Heart right ventricle (tissue), 16 donors: ENCODE data around the gene PCDHA7. TPM values are rescaled to one million over a fixed set of nuclear protein-coding genes. Genes with fewer than 3 reads are reported as not detected.
"Not testable (repeated sequence)": the region's sequence is repeated elsewhere in the genome, so short reads cannot be mapped to it uniquely, and the experiment has no call there.

Experiments used
- ATAC-seq, 8 donors: fragments of 200-7000 bp; cut with Tn5 transposase; one replicate each; pipeline ENCODE4 v1.9.1; 2020; ENCODE audit warnings: mild to moderate bottlenecking in 8 of 8, moderate library complexity in 8 of 8, moderate number of reproducible peaks in 1 of 8
- DNase-seq, 2 donors: peaks; one replicate each; pipeline ENCODE4 v3.0.0-alpha.2; 2020
- H3K27ac ChIP-seq, 10 donors: fragments of 200-600 bp; sonication (generic) in 2 of 10; one replicate each; pipeline versions ENCODE4 v1.5.0 to v1.8.0; 2020 to 2022; ENCODE audit warnings: mild to moderate bottlenecking in 3 of 10
- H3K27me3 ChIP-seq, 7 donors: fragments of 200-600 bp; one replicate each; pipeline ENCODE4 v1.8.0; 2021 to 2022; ENCODE audit warnings: mild to moderate bottlenecking in 2 of 7
- H3K36me3 ChIP-seq, 9 donors: fragments of 200-600 bp; sonication (generic) in 1 of 9; one replicate each; pipeline versions ENCODE4 v1.5.0 to v1.8.0; 2020 to 2022; ENCODE audit warnings: mild to moderate bottlenecking in 2 of 9
- H3K4me1 ChIP-seq, 9 donors: fragments of 200-600 bp; sonication (generic) in 1 of 9; one replicate each; pipeline versions ENCODE4 v1.5.0 to v1.8.0; 2020 to 2022; ENCODE audit warnings: mild to moderate bottlenecking in 4 of 9
- H3K4me3 ChIP-seq, 10 donors: fragments of 200-600 bp; sonication (generic) in 2 of 10; one replicate each; pipeline versions ENCODE4 v1.5.0 to v1.8.0; 2020 to 2022; ENCODE audit warnings: mild to moderate bottlenecking in 7 of 10, moderate library complexity in 2 of 10
- H3K9me3 ChIP-seq, 11 donors: fragments of 200-600 bp in 10 of 11; sonication (generic) in 2 of 11; one replicate each; pipeline versions ENCODE4 v1.5.0 to v1.8.0; 2013 to 2022; ENCODE audit warnings: mild to moderate bottlenecking in 2 of 11, control low read depth in 1 of 11, moderate library complexity in 1 of 11
- WGBS, 2 donors: extraction: QIAGEN DNeasy Blood & Tissue Kit; methylation state at CpG; one replicate each; pipeline ENCODE4 v1.1.7; 2013; ENCODE audit warnings: inconsistent platforms in 1 of 2; 5-methylcytosine and 5-hydroxymethylcytosine counted together
- intact Hi-C, 10 donors: fragments of 100-400 bp; cut with DNase I; formaldehyde crosslinking; loops; one replicate each; pipeline versions ENCODE4 v1.11.1 to v1.14.2; 2022
- polyA plus RNA-seq, 2 donors: library from polyadenylated mRNA; stranded (reverse); fragments of 200-250 nt; gene quantifications; one replicate each; pipeline ENCODE4 v1.2.3, GENCODE V29; 2013
- total RNA-seq, 10 donors: library from RNA; stranded (reverse); fragmentation: NEBNext Ultra II Directional in 3 of 10; extraction: Animal tissue kit (Norgen Biotek cat#: 25700) in 3 of 10; gene quantifications; one replicate each; pipeline versions ENCODE4 v1.2.1 to v1.2.4, GENCODE V29; 2021 to 2023
- TF ChIP-seq, protein P1 (sequence below), 9 donors: fragments of 200-600 bp; sonication (generic) in 2 of 9; IDR thresholded peaks; one replicate each; pipeline versions ENCODE4 v1.5.0 to v1.8.0; 2021 to 2022; ENCODE audit warnings: antibody characterized with exemption in 9 of 9, mild to moderate bottlenecking in 5 of 9, moderate library complexity in 1 of 9
- donor health status: Arrhythmogenic right ventricular cardiomyopathy.
- donor health status: ischemic (EF 13 %, LVEDD 7.1; RV severe dilation, severe dysfunction).
- donor health status: healthy with polysubstance abuse.
- donor health status: DM: no; HTN: yes; CAD: no.
- donor health status: DM: no; HTN: no; CAD: no.
- donor health status: ischemic (EF 25% LVEDD 6.9; RV normal size, moderate dysfunction).
- donor health status: ischemic (EF 25% LVEDD 5.7; RV mildly dilated, moderate dysfunction).
- donor health status: healthy.
- donor health status: DM: yes; HTN: yes; CAD: no.
- donor health status: Ischemic cardiomyopathy.
- donor health status: ischemic (EF 35%, LVEDD 5.7; RV mildly dilated, moderate dysfunction).
- donor health status: nonischemic (EF 11% LVEDD 7.7; RV severe dilation, severe dysfunction).
- donor health status: DM: yes; HTN: yes; CAD: no.
- donor health status: PGD.
- donor health status: ischemic (EF 29% LVEDD 5.4; RV normal size, mild dysfunction).
- donor health status: nonischemic (EF 23%, LVEDD 6.1; RV moderate dilation, normal function).

PCDHA7 gene
- total and polyA plus RNA-seq, 12 donors = 0.01 to 0.15 (median 0.09) TPM; not detected in 8

DNA sequence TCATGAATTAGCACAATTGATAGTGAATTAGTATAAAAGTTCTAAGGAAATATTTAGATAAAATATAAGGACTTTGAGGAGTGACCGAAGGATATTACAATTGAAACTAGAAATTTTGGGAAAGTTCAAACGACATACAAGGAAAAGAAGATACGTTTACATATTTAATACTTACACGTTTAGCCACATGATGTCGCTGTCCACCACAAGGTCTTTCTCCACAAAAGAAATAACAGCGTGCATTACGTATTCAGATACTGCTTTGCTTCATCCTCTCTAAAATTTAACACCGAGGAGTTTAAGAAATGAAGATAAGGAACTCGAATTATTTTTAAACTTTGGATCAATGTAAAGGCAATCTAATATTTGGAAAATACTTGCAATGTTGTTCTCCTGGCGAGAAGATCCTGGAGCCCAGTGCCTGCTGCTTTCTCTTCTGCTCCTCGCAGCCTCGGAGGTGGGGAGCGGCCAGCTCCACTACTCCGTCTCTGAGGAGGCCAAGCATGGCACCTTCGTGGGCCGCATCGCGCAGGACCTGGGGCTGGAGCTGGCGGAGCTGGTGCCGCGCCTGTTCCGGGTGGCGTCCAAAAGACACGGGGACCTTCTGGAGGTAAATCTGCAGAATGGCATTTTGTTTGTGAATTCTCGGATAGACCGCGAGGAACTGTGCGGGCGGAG lies 33.1 kb upstream of the PCDHA7 start, which contains the start of gene PCDHA3:
PCDHA3 (plus strand) TSS at position 242 of the 678 bp plus-strand sequence.
- Histone ChIP-seq H3K27ac (no peak within 1 kb of the TSS), H3K9me3 (peaks cover 0 to 70% (median 23%) of the 10 kb centered on the region in 11 donors), H3K27me3 (peaks cover 0 to 75% (median 29%) of the 10 kb centered on the region in 7 donors), H3K4me1 (no peaks in the 10 kb centered on the region), H3K36me3 (no peaks in the 10 kb centered on the region), H3K4me3 (peak within 1 kb of the TSS in 9 of 10 donors; percentile 18 to 51 (median 28))
- DNase-seq (no peak), ATAC-seq (no peak)
- TF ChIP-seq, protein P1, sequence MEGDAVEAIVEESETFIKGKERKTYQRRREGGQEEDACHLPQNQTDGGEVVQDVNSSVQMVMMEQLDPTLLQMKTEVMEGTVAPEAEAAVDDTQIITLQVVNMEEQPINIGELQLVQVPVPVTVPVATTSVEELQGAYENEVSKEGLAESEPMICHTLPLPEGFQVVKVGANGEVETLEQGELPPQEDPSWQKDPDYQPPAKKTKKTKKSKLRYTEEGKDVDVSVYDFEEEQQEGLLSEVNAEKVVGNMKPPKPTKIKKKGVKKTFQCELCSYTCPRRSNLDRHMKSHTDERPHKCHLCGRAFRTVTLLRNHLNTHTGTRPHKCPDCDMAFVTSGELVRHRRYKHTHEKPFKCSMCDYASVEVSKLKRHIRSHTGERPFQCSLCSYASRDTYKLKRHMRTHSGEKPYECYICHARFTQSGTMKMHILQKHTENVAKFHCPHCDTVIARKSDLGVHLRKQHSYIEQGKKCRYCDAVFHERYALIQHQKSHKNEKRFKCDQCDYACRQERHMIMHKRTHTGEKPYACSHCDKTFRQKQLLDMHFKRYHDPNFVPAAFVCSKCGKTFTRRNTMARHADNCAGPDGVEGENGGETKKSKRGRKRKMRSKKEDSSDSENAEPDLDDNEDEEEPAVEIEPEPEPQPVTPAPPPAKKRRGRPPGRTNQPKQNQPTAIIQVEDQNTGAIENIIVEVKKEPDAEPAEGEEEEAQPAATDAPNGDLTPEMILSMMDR (IDR thresholded peaks at IDR 0.05) = peak in 6 of 9 donors; percentile 25 to 56 (median 36)
- intact Hi-C loops = no loop called here
- 10 to 13% methylated on average over 29 of the region's 29 CpGs for WGBS, 2 donors

DNA sequence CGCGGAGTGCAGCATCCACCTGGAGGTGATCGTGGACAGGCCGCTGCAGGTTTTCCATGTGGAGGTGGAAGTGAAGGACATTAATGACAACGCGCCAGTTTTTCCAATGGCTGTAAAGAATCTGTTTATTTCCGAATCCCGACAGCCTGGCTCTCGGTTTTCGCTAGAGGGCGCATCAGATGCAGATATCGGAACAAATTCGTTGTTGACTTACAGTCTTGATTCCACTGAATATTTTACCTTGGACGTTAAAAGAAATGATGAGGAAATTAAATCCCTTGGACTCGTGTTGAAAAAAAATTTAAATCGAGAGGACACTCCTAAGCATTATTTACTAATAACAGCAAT lies 32.6 kb upstream of the PCDHA7 start:
- DNase-seq = no peak
- peaks cover 0 to 73% (median 31%) of the 10 kb centered on the region in 7 donors for H3K27me3 ChIP-seq

DNA sequence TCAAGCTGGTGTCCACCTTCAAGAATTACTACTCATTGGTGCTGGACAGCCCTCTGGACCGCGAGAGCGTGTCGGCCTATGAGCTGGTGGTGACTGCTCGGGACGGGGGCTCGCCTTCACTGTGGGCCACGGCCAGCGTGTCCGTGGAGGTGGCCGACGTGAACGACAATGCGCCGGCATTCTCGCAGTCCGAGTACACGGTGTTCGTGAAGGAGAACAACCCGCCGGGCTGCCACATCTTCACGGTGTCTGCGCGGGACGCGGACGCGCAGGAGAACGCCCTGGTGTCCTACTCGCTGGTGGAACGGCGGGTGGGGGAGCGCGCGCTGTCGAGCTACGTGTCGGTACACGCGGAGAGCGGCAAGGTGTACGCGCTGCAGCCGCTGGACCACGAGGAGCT lies 31.7 kb upstream of the PCDHA7 start:
- Histone ChIP-seq H3K27me3 (peaks cover 0 to 72% (median 29%) of the 10 kb centered on the region in 7 donors), H3K9me3 (peaks cover 0 to 70% (median 15%) of the 10 kb centered on the region in 11 donors)
- H3K27ac ChIP-seq, H3K4me3 ChIP-seq, H3K4me1 ChIP-seq, intact Hi-C loops, DNase-seq, H3K36me3 ChIP-seq, ATAC-seq: not testable (repeated sequence)
- 34 to 51% methylated on average over 45 of the region's 45 CpGs for WGBS, 2 donors

More for the DNA sequence above, 32.6 kb upstream of the PCDHA7 start:
- Histone ChIP-seq H3K4me3 (peak overlapping the region in 9 of 10 donors; percentile 18 to 51 (median 28)), H3K4me1 (no peaks in the 10 kb centered on the region), H3K36me3 (no peaks in the 10 kb centered on the region), H3K9me3 (peaks cover 0 to 70% (median 19%) of the 10 kb centered on the region in 11 donors), H3K27ac (no peak overlapping the region)
- ATAC-seq = no peak
- TF ChIP-seq, protein P1 (IDR thresholded peaks at IDR 0.05) = peak in 5 of 9 donors; percentile 3 to 43 (median 19)
- 10 to 13% methylated on average over 16 of the region's 16 CpGs for WGBS, 2 donors
- intact Hi-C loops = no loop called here

DNA sequence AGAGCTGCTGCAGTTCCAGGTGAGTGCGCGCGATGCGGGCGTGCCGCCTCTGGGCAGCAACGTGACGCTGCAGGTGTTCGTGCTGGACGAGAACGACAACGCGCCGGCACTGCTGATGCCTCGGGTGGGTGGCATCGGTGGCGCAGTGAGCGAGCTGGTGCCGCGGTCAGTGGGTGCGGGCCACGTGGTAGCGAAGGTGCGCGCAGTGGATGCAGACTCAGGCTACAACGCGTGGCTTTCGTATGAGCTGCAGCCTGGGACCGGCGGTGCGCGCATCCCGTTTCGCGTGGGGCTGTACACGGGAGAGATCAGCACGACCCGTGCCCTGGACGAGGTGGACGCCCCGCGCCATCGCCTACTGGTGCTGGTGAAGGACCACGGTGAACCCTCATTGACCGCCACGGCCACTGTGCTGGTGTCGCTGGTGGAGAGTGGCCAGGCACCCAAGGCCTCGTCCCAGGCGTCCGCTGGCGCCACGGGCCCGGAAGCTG lies 31.2 kb upstream of the PCDHA7 start:
- TF ChIP-seq, protein P1 (IDR thresholded peaks at IDR 0.05) = no peak
- Histone ChIP-seq H3K36me3 (no peaks in the 10 kb centered on the region), H3K27me3 (peaks cover 0 to 70% (median 33%) of the 10 kb centered on the region in 7 donors), H3K27ac (no peak overlapping the region), H3K4me3 (no peak overlapping the region), H3K4me1 (no peaks in the 10 kb centered on the region), H3K9me3 (peaks cover 0 to 70% (median 15%) of the 10 kb centered on the region in 11 donors)
- no peak for DNase-seq
- ATAC-seq = no peak
- intact Hi-C loops = no loop called here
- 29 to 38% methylated on average over 53 of the region's 53 CpGs for WGBS, 2 donors
